SIG-M5 treated with dmso at 0.1 percent for 504 hours (cell line): ENCODE data around the gene RAB11A.

Source experiments
- DNase-seq: peaks from one replicate; lab custom pipeline; 2025; ENCODE audit not compliant: unreplicated experiment; lab: John Stamatoyannopoulos, UW

RAB11A gene

GRCh38 chr15:65869126-65869953 lies at the start of gene RAB11A:
Gene RAB11A, plus strand, starts transcription at chr15:65869491. Its CDS starts 95 bp downstream, at chr15:65869586.
- peak; percentile 96 for DNase-seq

GRCh38 chr15:65819563-65819960 lies 49.7 kb upstream of the RAB11A start:
- DNase-seq = peak; percentile 21

GRCh38 chr15:65821070-65821469 lies 48.2 kb upstream of the RAB11A start:
- no peak for DNase-seq

- no peak for DNase-seq
These were observed 47.0 kb upstream of the RAB11A start for GRCh38 chr15:65822316-65822715.

GRCh38 chr15:65824031-65824743 lies 45.1 kb upstream of the RAB11A start:
- DNase-seq = peak; percentile 48

GRCh38 chr15:65824941-65825544 lies 44.2 kb upstream of the RAB11A start:
- no peak for DNase-seq

- no peak for DNase-seq
These were observed 42.2 kb upstream of the RAB11A start for GRCh38 chr15:65827065-65827464.

- DNase-seq = no peak
These were observed 40.7 kb upstream of the RAB11A start for GRCh38 chr15:65828585-65828984.

GRCh38 chr15:65829130-65829764 lies 40.0 kb upstream of the RAB11A start:
- peak; percentile 29 for DNase-seq

GRCh38 chr15:65832549-65833364 lies 36.5 kb upstream of the RAB11A start:
- DNase-seq = peak; percentile 95

- DNase-seq = no peak
These were observed 35.6 kb upstream of the RAB11A start for GRCh38 chr15:65833501-65834205.

GRCh38 chr15:65834603-65835282 lies 34.5 kb upstream of the RAB11A start:
- no peak for DNase-seq

GRCh38 chr15:65835447-65835846 lies 33.8 kb upstream of the RAB11A start:
- DNase-seq = no peak

- DNase-seq = no peak
These were observed 32.6 kb upstream of the RAB11A start for GRCh38 chr15:65836665-65837064.

- DNase-seq = peak; percentile 44
These were observed 31.7 kb upstream of the RAB11A start for GRCh38 chr15:65837301-65838294.

- DNase-seq = no peak
These were observed 29.9 kb upstream of the RAB11A start for GRCh38 chr15:65839354-65839901.

GRCh38 chr15:65839985-65840384 lies 29.3 kb upstream of the RAB11A start:
- DNase-seq = no peak
